Measurements from ENCODE around the gene BRPF1.
"Not testable (repeated sequence)": the region's sequence is repeated elsewhere in the genome, so short reads cannot be mapped to it uniquely, and the experiment has no call there.

DNA sequence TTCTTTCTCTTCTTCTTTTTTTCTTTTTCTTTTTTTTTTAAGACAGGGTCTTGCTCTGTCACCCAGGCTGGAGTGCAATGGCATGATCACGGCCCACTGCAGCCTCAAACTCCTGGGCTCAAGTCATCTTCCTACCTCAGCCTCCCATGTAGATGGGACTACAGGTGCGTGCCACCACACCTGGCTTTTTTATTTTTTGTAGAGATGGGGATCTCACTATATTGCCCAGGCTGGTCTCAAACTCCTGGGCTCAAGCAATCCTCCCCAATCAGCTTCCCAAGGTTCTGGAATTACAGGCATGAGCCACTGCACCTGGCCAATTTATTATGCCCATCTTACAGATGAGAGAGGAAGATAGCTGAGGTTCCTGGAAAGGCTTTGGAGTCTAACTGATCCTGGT is 39.5 kb downstream of the BRPF1 start:
- TF ChIP-seq EZH2 (IDR thresholded peaks at IDR 0.05; ENCODE audit: insufficient read depth, poor library complexity, severe bottlenecking); EZH2phosphoT487 (IDR thresholded peaks at IDR 0.05; ENCODE audit: insufficient read depth, low read depth): not testable (repeated sequence)

Data from GM23248 (cell line).